A673 (cell line): Measurements from ENCODE around the gene AGBL4. TPM values are rescaled to one million over a fixed set of nuclear protein-coding genes. Genes with fewer than 3 reads are reported as not detected.
"Not testable (repeated sequence)": the region's sequence is repeated elsewhere in the genome, so short reads cannot be mapped to it uniquely, and the experiment has no call there.

ENCODE experiments used
- BruUV-seq: library from RNA; stranded (reverse); fragments of 400-500 nt; replicated peaks from 2 replicates; lab custom pipeline; 2021; lab: Mats Ljungman, UMichigan
- CTCF ChIA-PET: fragments of 300-600 bp; sonication (Branson Sonifier 250); formaldehyde crosslinking; loops from one replicate; lab custom pipeline; 2022; ENCODE audit warnings: antibody characterized with exemption; lab: Charles Lee
- POLR2A ChIA-PET: fragments of 300-600 bp; sonication (Branson Sonifier 250); formaldehyde crosslinking; loops from one replicate; lab custom pipeline; 2022; ENCODE audit warnings: antibody characterized with exemption; ENCODE audit not compliant: low non-redundant PET; lab: Charles Lee
- DNase-seq: peaks from one replicate; pipeline ENCODE4 v3.0.0-alpha.2; 2015; ENCODE audit warnings: low spot score
- H3K27ac ChIP-seq: fragments of 200-600 bp; sonication (generic); 2 replicates; pipeline ENCODE4 v1.5.1; 2016; ENCODE audit warnings: mixed run types, low read depth, mild to moderate bottlenecking, mixed read lengths, antibody characterized with exemption, low read length; ENCODE audit not compliant: poor library complexity, severe bottlenecking
- H3K27me3 ChIP-seq: fragments of 200-600 bp; sonication (generic); replicated peaks from 2 replicates; pipeline ENCODE4 v1.6.1; 2017; ENCODE audit warnings: mixed run types, low read depth, mild to moderate bottlenecking, mixed read lengths, antibody characterized with exemption, low read length; ENCODE audit not compliant: insufficient read depth, poor library complexity
- H3K36me3 ChIP-seq: fragments of 200-600 bp; sonication (generic); 2 replicates; pipeline ENCODE4 v1.6.1; 2016; ENCODE audit warnings: mixed run types, mild to moderate bottlenecking, mixed read lengths, antibody characterized with exemption, low read length; ENCODE audit not compliant: insufficient read depth, poor library complexity, severe bottlenecking
- H3K4me1 ChIP-seq: fragments of 200-600 bp; sonication (generic); 2 replicates; pipeline ENCODE4 v1.6.1; 2017; ENCODE audit warnings: mixed run types, mild to moderate bottlenecking, mixed read lengths, antibody characterized with exemption, low read length; ENCODE audit not compliant: insufficient read depth, poor library complexity, severe bottlenecking
- H3K4me3 ChIP-seq: fragments of 200-600 bp; sonication (generic); 2 replicates; pipeline ENCODE4 v1.5.1; 2016; ENCODE audit warnings: low read depth, mixed run types, mild to moderate bottlenecking, mixed read lengths, low read length; ENCODE audit not compliant: poor library complexity, severe bottlenecking
- H3K9me3 ChIP-seq: fragments of 200-600 bp; sonication (generic); 2 replicates; pipeline ENCODE4 v1.6.1; 2016; ENCODE audit warnings: mixed run types, low read depth, mild to moderate bottlenecking, mixed read lengths, antibody characterized with exemption, low read length; ENCODE audit not compliant: poor library complexity, severe bottlenecking
- CTCF ChIP-seq: fragments of 300-800, 200-600 bp; sonication (generic); conservative IDR thresholded peaks from 2 replicates; pipeline ENCODE4 v1.5.1; 2017; ENCODE audit warnings: low read depth, mild to moderate bottlenecking, antibody characterized with exemption, low read length, moderate library complexity, mixed read lengths
- EZH2 ChIP-seq: fragments of 200-600 bp; sonication (generic); IDR thresholded peaks from 2 replicates; pipeline ENCODE4 v1.6.1; 2017; ENCODE audit warnings: borderline replicate concordance, low read depth, mild to moderate bottlenecking, mixed read lengths, antibody characterized with exemption, low read length; ENCODE audit not compliant: poor library complexity, severe bottlenecking
- intact Hi-C: fragments of 100-400 bp; cut with micrococcal nuclease; formaldehyde crosslinking; loops from one replicate; pipeline ENCODE4 v1.10.0; 2022; ENCODE audit not compliant: unreplicated experiment
- total RNA-seq: library from RNA; stranded (reverse); gene quantifications from 2 replicates; pipeline ENCODE4 v1.2.3, GENCODE V29; 2021

AGBL4 gene
- total RNA-seq, 1 experiment from 2014 or later = 0.32 TPM

GRCh38 chr1:49294539-49294938 lies 729.2 kb downstream of the AGBL4 start:
- intact Hi-C loops = no loop called here
- H3K4me3 ChIP-seq = no peak overlapping the region
- peaks cover 14% of the 10 kb centered on the region for H3K9me3 ChIP-seq
- no peak overlapping the region for H3K27ac ChIP-seq
- H3K4me1 ChIP-seq = peaks cover 17% of the 10 kb centered on the region
- no peaks in the 10 kb centered on the region for H3K36me3 ChIP-seq
- no peaks in the 10 kb centered on the region for H3K27me3 ChIP-seq
- ChIA-PET CTCF (no interaction called here), POLR2A (no interaction called here)
- no peak for TF ChIP-seq CTCF
- no peak for TF ChIP-seq EZH2
- no peak for DNase-seq
- no TSS peak for BruUV-seq

GRCh38 chr1:49293016-49293415 lies 730.7 kb downstream of the AGBL4 start:
- H3K27me3 ChIP-seq = no peaks in the 10 kb centered on the region
- H3K27ac ChIP-seq = no peak overlapping the region
- H3K4me1 ChIP-seq = peaks cover 8% of the 10 kb centered on the region
- POLR2A ChIA-PET = interaction anchor here (0.6 kb wide), 1 partner anchor 27 kb away, joined by 8 read pairs; no protein-coding TSS in a partner anchor
- intact Hi-C loops = no loop called here
- H3K4me3 ChIP-seq = no peak overlapping the region
- BruUV-seq = no TSS peak
- TF ChIP-seq CTCF = no peak
- no peak for TF ChIP-seq EZH2
- CTCF ChIA-PET = no interaction called here
- no peaks in the 10 kb centered on the region for H3K36me3 ChIP-seq
- H3K9me3 ChIP-seq = peaks cover 14% of the 10 kb centered on the region
- no peak for DNase-seq

- intact Hi-C loops, H3K4me3 ChIP-seq, H3K4me1 ChIP-seq, H3K36me3 ChIP-seq, H3K27ac ChIP-seq, DNase-seq, H3K9me3 ChIP-seq, POLR2A ChIA-PET, H3K27me3 ChIP-seq, BruUV-seq: not testable (repeated sequence)
- CTCF ChIA-PET = interaction anchor here (0.7 kb wide), 1 partner anchor 9 kb away, joined by 3 read pairs; no protein-coding TSS in a partner anchor
Observed at GRCh38 chr1:49257211-49258049, 766.3 kb downstream of the AGBL4 start.

GRCh38 chr1:49252917-49253316 lies 770.8 kb downstream of the AGBL4 start:
- intact Hi-C loops = no loop called here
- Histone ChIP-seq H3K36me3 (no peaks in the 10 kb centered on the region), H3K4me1 (no peaks in the 10 kb centered on the region), H3K4me3 (no peak overlapping the region), H3K9me3 (no peaks in the 10 kb centered on the region), H3K27ac (no peak overlapping the region), H3K27me3 (no peaks in the 10 kb centered on the region)
- ChIA-PET CTCF (no interaction called here), POLR2A (no interaction called here)
- TF ChIP-seq CTCF (no peak), EZH2 (no peak)
- no peak for DNase-seq
- no TSS peak for BruUV-seq
